Measurements from ENCODE around the gene DYTN.

DYTN gene

GRCh38 chr2:206696910-206697309 lies 21.3 kb downstream of the DYTN start:
- DNase-seq, result no peak

- DNase-seq, result peak; percentile 5 to 62
Observed at GRCh38 chr2:206693399-206694137, 24.6 kb downstream of the DYTN start.

- DNase-seq, result no peak
Observed at GRCh38 chr2:206692971-206693370, 25.2 kb downstream of the DYTN start.

DNA sequence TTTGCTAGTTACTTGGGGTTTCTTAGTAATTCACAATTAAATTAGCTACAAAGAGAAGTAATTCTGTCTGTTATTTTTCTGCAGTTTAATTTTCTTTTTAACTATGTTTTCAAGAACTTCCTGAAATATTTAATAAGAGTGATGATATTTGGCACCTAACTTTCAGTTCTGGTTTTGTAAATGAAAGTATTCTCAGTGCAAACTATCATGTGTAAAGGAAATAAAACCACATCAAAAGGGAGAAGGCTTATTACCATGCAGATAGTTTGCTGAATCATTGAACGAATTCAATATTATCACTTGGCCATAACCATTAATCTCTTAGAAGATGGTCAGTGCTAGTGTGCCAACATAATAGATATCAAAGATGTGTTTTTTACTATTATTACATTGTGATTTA lies 29.2 kb downstream of the DYTN start:
- DNase-seq, result peak in 1 of 2 donors; percentile 8

DNA sequence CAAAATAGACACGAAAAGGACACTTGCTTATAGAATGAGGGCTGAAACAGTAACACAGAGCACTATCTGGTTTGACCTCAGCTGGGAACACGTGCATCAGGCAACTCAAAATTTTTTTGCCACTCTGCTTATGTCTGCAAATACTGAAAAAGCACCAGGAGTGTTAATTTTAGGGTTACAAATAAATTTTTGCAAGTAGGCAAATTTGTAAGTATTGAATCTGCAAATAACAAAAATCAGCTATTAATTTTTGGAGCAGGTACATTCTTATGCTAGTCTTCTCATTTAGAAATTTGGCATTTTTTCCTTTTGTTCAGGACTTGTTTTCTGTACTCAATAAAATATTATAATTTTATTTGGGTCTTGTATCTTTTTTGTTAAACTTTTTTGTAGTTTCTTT lies 29.7 kb downstream of the DYTN start:
- no peak for DNase-seq

- DNase-seq, result no peak
Observed at GRCh38 chr2:206683546-206683945, 34.6 kb downstream of the DYTN start.

DNA sequence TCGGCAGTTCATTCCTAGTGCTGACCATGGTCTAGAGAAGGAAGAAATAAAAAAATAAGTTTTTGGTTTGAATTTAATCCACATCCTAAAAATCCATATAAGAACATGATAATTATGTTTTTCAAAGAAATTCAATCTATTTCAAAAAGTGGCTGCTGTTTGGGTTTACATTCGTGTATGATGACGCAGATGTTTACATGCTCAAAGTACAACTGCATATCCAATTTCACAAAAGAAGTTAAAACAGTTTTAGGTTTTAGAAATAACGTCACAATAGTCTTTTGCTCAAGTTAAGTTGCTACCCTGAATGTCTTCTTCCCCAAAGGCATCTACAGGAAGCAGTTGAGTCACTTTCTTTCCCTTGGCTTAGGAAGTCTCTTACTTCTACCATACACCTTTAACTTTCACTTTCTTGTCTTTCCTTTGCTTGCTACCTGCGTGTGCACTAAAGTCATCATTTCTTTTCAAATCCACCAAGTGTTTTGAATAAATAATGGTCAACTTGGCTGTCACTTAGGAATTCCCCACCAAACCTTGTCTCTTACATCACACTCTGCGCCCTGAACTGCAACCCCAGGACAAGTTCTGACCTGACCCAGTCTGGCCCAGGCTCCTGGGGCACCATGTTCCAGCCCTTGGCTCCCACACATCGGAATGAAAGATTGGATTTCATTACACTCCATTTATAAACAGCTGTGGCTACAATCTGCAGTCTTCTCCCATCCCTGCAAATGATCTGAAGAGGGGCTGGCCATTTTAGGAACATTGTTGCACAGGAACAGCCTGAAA lies 47.5 kb downstream of the DYTN start:
- DNase-seq, result no peak

GRCh38 chr2:206665251-206665650 lies 52.9 kb downstream of the DYTN start:
- no peak for DNase-seq

- DNase-seq, result no peak
Observed at GRCh38 chr2:206657087-206657486, 61.1 kb downstream of the DYTN start.

DNA sequence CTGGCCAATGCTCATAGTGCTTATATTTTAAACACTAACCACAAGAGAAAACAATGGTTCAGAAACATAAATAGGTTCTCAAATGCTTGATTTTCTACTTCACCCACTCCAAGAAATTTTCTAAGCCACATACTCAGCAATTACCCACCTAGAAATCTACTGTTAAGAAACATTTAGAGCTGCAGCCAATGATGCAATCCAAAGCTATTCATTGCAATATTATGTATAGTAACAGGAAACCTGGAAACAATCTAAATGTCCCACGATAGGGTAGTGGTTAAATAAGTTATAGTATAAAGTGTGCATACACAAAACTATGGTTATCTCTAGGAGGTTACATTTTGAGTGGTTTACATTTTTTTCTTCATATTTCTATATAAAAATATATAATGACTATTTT lies 70.2 kb downstream of the DYTN start:
- DNase-seq, result no peak

GRCh38 chr2:206642075-206643025 lies 75.8 kb downstream of the DYTN start, which contains the start of gene FAM237A:
FAM237A (plus strand) TSS chr2:206642487; CDS start chr2:206644237, 1,750 bp downstream.
- DNase-seq, result no peak

DNA sequence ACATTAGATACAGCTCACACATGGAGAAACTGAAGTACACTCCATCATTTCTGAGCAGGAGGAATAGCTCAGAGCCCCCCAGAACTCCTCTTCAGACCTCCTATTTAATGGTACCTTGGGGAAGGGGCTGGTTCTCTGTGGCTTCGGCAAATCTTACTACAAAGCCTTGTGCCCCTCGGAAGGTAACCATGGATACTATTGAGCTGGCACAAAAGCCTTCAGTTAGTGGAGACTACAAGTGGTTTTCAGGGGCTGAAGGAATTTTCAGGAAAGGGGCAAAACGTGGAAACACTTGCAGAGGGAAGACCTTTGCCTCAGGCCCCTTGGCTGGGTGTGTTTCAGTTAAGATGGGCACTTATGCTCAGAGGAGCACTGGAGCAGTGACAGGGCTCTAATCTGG lies 77.0 kb downstream of the DYTN start:
- no peak for DNase-seq

GRCh38 chr2:206639636-206640035 lies 78.6 kb downstream of the DYTN start:
- DNase-seq, result no peak

GRCh38 chr2:206635015-206635414 lies 83.2 kb downstream of the DYTN start:
- DNase-seq, result no peak

GRCh38 chr2:206631340-206631739 lies 86.9 kb downstream of the DYTN start:
- DNase-seq, result no peak

DNA sequence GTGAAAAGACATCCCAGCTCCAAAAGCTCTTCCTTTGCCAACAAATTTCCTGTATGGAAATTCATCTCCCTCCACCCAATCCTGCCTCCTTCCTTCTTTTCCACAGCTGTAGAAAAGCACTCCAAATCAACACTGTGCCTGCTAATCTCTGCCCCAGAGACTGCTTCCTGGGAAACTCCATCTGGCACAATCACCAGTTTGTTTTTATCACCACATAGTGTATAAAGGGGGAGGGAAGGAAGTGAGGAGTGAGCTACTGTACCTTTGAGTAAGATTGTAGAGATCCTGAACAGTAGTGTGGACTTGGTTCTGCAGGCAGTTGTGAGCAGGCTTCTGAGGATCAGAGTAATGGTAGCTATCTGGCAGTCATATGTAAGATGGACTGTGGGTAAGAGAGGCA lies 90.6 kb downstream of the DYTN start:
- no peak for DNase-seq

DNA sequence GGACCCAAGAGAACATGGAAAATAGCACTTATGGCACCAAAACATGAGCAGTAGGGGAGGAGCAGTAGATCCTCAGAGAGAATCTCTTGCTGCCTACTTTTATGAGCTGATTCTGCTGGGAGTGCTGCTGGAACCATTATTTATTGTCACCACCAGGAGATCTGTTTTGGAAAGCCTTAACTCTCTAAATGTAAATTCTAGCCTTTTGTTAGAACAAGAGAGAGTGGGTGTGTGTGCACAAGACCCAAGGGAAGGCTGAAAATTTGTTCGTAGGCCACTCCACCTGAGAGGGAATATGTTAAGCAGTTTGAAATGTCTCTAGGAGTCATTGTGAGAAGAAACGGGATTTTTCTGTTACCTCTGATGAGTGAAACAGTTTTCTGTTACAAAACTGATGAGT lies 92.1 kb downstream of the DYTN start:
- DNase-seq, result no peak

GRCh38 chr2:206619011-206619410 lies 99.2 kb downstream of the DYTN start:
- no peak for DNase-seq

DNA sequence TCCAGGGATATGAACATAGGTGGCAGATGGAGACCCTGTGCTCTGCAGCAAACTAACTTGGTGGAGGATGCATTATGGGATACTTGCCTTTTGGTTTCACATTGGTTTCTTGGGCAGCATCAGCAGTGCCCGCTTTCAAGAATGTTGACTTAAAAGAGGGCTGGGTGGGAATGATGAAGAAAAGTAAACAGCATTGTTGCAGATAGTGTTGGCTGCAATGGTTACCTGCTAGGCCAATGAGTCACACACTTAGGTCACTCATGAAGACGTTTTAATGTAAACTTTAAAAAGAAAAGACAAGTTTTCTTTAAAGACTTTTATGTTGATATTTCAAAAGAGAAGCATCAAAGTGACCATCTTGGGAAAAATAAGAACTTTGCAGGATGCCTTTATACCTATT lies 102.0 kb downstream of the DYTN start:
- no peak for DNase-seq

DNA sequence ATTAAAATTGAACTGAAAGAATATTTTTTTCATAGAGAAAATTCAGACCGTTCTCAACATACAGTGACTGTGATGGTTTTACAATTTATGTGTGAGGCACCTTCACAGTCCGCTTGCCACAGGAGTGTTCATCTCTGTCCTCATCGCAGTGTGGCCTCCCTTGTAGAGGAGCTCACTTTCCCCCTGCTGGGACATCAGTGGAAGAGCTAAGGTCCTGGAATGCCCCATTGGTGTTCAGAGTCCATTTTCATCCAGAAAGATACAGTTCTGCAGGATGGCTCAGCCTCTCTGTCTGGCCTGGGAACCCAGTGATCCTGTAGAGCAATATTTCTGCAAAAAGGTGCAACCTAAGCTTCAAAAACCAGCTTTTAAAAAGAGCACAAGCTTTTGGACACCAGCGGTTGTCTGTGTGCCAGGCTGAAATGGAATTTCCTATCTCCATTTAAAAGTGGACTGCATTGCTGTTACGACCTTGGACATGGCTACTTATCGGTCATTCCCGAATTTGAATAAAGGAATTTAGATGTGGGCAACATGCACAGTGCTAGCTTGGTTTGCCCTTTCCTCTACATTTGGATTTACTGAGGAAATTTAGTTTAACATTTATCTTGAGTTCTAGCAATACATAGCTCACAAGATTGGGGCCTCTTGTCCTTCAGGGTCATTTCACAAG lies 102.6 kb downstream of the DYTN start:
- no peak for DNase-seq

DNA sequence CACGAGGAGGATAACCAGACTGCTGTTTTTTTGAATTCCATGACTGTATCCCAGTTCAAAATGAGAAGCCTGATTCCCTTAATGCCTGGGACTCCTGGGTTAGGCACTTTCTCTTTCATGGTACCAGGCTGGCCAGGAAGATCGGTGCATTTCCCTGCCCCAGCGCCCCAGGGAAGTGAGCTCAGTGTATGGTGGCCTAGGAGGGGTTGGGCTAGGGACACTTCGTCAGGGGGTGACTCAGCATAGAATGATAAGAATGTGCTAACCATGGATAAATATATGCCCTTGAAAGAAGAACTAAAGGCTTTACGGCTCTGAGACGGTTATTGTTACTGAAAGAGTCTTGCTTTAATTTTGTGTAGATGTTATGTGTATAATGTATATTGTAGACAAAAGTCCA lies 103.4 kb downstream of the DYTN start:
- DNase-seq, result no peak

DNA sequence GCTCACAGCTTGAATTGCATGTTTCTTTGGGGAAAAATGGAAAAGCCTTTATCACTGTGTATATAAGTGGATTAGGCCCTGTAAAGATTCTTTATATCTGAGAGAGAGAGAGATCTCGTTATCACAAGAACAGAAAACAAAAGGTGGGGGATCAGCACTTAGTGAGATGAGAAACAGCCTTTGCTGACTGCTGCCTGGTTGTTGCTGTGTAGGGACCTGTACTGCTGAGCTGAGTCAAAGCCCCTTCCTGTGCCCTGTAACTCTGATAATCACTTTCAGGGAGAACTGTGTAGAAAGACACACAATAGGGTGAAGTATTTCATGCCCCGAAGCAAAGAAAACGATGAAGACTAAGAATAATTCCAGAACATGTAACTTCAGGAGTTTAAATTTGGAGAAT lies 106.5 kb downstream of the DYTN start:
- DNase-seq, result no peak

- no peak for DNase-seq
Observed at GRCh38 chr2:206611191-206611590, 107.0 kb downstream of the DYTN start.

All from CD4-positive, alpha-beta T cell treated with Interferon alpha-2 for 1 hour (primary cell).